WTC11 (cell line): ENCODE data around the gene ADAT1. TPM values are rescaled to one million over a fixed set of nuclear protein-coding genes. Genes with fewer than 3 reads are reported as not detected.

Experiments used
- ATAC-seq: fragments of 200-7000 bp; cut with Tn5 transposase; 2 replicates; pipeline ENCODE4 v1.10.0; 2021; ENCODE audit warnings: mild to moderate bottlenecking, moderate library complexity
- CTCF ChIA-PET: fragments of 300-600 bp; sonication (Branson Sonifier 250); formaldehyde crosslinking; loops from one replicate; lab custom pipeline; 2021; ENCODE audit warnings: antibody characterized with exemption; lab: Charles Lee
- POLR2A ChIA-PET: fragments of 350-600 bp; sonication (Branson Sonifier 250); formaldehyde crosslinking; loops from one replicate; lab custom pipeline; 2021; ENCODE audit warnings: antibody characterized with exemption; lab: Charles Lee
- DNase-seq: peaks from one replicate; pipeline ENCODE4 v3.0.0; 2021; ENCODE audit warnings: low spot score
- H3K27ac Mint-ChIP-seq: 2 replicates; pipeline ENCODE4 v1.8.0; 2021; ENCODE audit warnings: mixed read lengths
- H3K27me3 Mint-ChIP-seq: 2 replicates; pipeline ENCODE4 v1.8.0; 2021; ENCODE audit warnings: low read depth, mild to moderate bottlenecking, moderate library complexity, mixed read lengths
- H3K36me3 Mint-ChIP-seq: 2 replicates; pipeline ENCODE4 v1.8.0; 2021; ENCODE audit warnings: mixed read lengths
- H3K4me1 Mint-ChIP-seq: 2 replicates; pipeline ENCODE4 v1.8.0; 2022; ENCODE audit warnings: mixed read lengths
- H3K4me3 Mint-ChIP-seq: 2 replicates; pipeline ENCODE4 v1.8.0; 2021; ENCODE audit warnings: mild to moderate bottlenecking, moderate library complexity, mixed read lengths
- H3K9me3 Mint-ChIP-seq: 2 replicates; pipeline ENCODE4 v1.8.0; 2021; ENCODE audit warnings: mixed read lengths
- ATF1 ChIP-seq: sonication (generic); formaldehyde crosslinking; IDR thresholded peaks from 2 replicates; pipeline ENCODE4 v1.8.1; 2023; ENCODE audit warnings: mild to moderate bottlenecking, moderate library complexity, missing genetic modification reagents
- ETV6 ChIP-seq: sonication (generic); formaldehyde crosslinking; IDR thresholded peaks from 2 replicates; pipeline ENCODE4 v1.8.1; 2022; ENCODE audit warnings: mild to moderate bottlenecking, missing genetic modification reagents
- GABPB1 ChIP-seq: sonication (generic); formaldehyde crosslinking; IDR thresholded peaks from 2 replicates; pipeline ENCODE4 v1.8.1; 2023; ENCODE audit warnings: mild to moderate bottlenecking, missing genetic modification reagents
- IRF2 ChIP-seq: sonication (generic); formaldehyde crosslinking; IDR thresholded peaks from 2 replicates; pipeline ENCODE4 v1.8.0; 2022; ENCODE audit warnings: low read depth, missing genetic modification reagents, borderline replicate concordance
- MYBL2 ChIP-seq: sonication (generic); formaldehyde crosslinking; IDR thresholded peaks from 2 replicates; pipeline ENCODE4 v1.8.1; 2023; ENCODE audit warnings: mild to moderate bottlenecking, moderate library complexity, missing genetic modification reagents
- NR1H2 ChIP-seq: sonication (generic); formaldehyde crosslinking; IDR thresholded peaks from 2 replicates; pipeline ENCODE4 v1.9.0; 2021; ENCODE audit warnings: mild to moderate bottlenecking, moderate library complexity, missing genetic modification reagents
- PRRX2 ChIP-seq: fragments of 250-450 bp; sonication (Bioruptor Pico); IDR thresholded peaks from 2 replicates; pipeline ENCODE4 v1.8.0; 2021; ENCODE audit warnings: mild to moderate bottlenecking
- RELA ChIP-seq: sonication (generic); formaldehyde crosslinking; IDR thresholded peaks from 2 replicates; pipeline ENCODE4 v1.8.1; 2022; ENCODE audit warnings: missing genetic modification reagents, mild to moderate bottlenecking, borderline replicate concordance
- SMAD4 ChIP-seq: sonication (generic); formaldehyde crosslinking; IDR thresholded peaks from 2 replicates; pipeline ENCODE4 v1.8.0; 2022; ENCODE audit warnings: mild to moderate bottlenecking, missing genetic modification reagents
- SOX15 ChIP-seq: fragments of 250-450 bp; sonication (Bioruptor Pico); IDR thresholded peaks from 2 replicates; pipeline ENCODE4 v1.9.0; 2021; ENCODE audit warnings: mild to moderate bottlenecking
- SP1 ChIP-seq: sonication (generic); formaldehyde crosslinking; conservative IDR thresholded peaks from 2 replicates; pipeline ENCODE4 v1.8.1; 2022; ENCODE audit warnings: missing genetic modification reagents
- TCF7 ChIP-seq: sonication (generic); formaldehyde crosslinking; IDR thresholded peaks from 2 replicates; pipeline ENCODE4 v1.8.0; 2022; ENCODE audit warnings: mild to moderate bottlenecking, low read depth, missing genetic modification reagents, moderate library complexity
- ZNF138 ChIP-seq: sonication (generic); formaldehyde crosslinking; conservative IDR thresholded peaks from 2 replicates; pipeline ENCODE4 v1.8.1; 2022; ENCODE audit warnings: mild to moderate bottlenecking, moderate library complexity, missing genetic modification reagents
- ZNF396 ChIP-seq: fragments of 250-450 bp; sonication (Bioruptor Pico); IDR thresholded peaks from 2 replicates; pipeline ENCODE4 v1.8.0; 2021; ENCODE audit warnings: mild to moderate bottlenecking, moderate library complexity, borderline replicate concordance
- total RNA-seq: library from RNA; stranded (reverse); gene quantifications from 3 replicates; pipeline ENCODE4 v1.2.3, GENCODE V29; 2021
- TF ChIP-seq, protein P1 (sequence below): fragments of 250-450 bp; sonication (Bioruptor Pico); IDR thresholded peaks from 2 replicates; pipeline ENCODE4 v1.8.0; 2021; ENCODE audit warnings: mild to moderate bottlenecking
- TF ChIP-seq, protein P2 (sequence below): sonication (generic); formaldehyde crosslinking; IDR thresholded peaks from 2 replicates; pipeline ENCODE4 v1.8.1; 2023; ENCODE audit warnings: mild to moderate bottlenecking, missing genetic modification reagents, moderate library complexity
- TF ChIP-seq, protein P3 (sequence below): sonication (generic); formaldehyde crosslinking; IDR thresholded peaks from 2 replicates; pipeline ENCODE4 v1.8.0; 2022; ENCODE audit warnings: mild to moderate bottlenecking, missing genetic modification reagents
- TF ChIP-seq, protein P4 (sequence below): sonication (generic); formaldehyde crosslinking; IDR thresholded peaks from 2 replicates; pipeline ENCODE4 v1.8.1; 2022; ENCODE audit warnings: low read depth, missing genetic modification reagents, borderline replicate concordance
- TF ChIP-seq, protein P5 (sequence below): fragments of 250-450 bp; sonication (Bioruptor Pico); IDR thresholded peaks from 2 replicates; pipeline ENCODE4 v1.9.0; 2021; ENCODE audit warnings: mild to moderate bottlenecking, borderline replicate concordance
- TF ChIP-seq, protein P6 (sequence below): fragments of 250-450 bp; sonication (Bioruptor Pico); IDR thresholded peaks from 2 replicates; pipeline ENCODE4 v1.9.0; 2021; ENCODE audit warnings: mild to moderate bottlenecking

Gene ADAT1
- total RNA-seq, 1 experiment from 2014 or later = 46.0 TPM

DNA sequence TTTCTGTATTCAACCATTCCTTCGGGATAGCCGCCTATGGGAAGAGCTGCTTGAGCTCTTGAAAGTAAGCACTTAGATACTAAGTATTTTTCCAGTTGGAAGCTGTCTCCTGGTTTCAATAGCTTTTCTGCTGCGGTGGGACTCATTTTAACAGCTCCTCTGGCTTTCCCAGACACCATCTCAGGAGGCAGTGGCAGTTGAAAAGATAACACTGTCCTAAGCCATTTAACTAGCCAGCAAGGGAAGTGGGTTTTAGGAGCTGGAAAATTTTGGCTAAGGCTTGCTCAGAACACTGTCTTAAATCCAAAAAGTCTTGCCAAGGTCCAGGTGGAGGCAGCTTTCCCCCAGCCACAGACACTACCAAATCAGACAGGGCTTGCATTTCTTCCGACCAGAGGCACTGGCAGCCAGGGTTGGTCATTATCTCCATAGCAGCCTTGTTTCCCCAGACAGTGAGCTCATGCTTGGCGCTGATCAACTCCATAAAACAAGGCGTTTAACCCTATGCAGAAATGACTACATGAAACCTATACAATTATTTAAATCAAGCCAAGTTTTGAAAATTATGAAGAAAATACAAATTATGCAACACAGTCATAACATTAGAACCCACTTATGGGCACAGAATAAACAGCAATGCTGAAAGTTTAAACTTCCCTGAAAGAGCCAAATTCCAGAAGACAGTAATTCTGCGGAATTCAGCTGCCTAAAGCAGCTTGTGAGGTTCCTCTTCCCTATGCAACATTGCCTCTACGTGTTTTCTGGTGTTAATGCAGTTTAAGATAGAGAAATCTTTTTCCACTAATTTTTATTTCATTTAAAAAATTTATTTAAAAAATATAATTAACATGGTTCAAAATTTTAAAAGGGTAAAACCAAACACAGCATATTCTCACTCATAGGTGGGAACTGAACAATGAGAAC lies 31.9 kb downstream of the ADAT1 start:
- Mint-ChIP-seq H3K4me3 (no peak overlapping the region), H3K4me1 (peaks cover 52% of the 10 kb centered on the region), H3K27ac (peak overlapping the region; percentile 86), H3K36me3 (no peaks in the 10 kb centered on the region), H3K9me3 (no peaks in the 10 kb centered on the region), H3K27me3 (no peaks in the 10 kb centered on the region)
- TF ChIP-seq, protein P1, sequence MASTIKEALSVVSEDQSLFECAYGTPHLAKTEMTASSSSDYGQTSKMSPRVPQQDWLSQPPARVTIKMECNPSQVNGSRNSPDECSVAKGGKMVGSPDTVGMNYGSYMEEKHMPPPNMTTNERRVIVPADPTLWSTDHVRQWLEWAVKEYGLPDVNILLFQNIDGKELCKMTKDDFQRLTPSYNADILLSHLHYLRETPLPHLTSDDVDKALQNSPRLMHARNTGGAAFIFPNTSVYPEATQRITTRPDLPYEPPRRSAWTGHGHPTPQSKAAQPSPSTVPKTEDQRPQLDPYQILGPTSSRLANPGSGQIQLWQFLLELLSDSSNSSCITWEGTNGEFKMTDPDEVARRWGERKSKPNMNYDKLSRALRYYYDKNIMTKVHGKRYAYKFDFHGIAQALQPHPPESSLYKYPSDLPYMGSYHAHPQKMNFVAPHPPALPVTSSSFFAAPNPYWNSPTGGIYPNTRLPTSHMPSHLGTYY (CRISPR knock-in tag) = no peak
- TF ChIP-seq MYBL2 (no peak), TCF7 (CRISPR knock-in tag) (no peak), ETV6 (CRISPR knock-in tag) (no peak), NR1H2 (CRISPR knock-in tag) (no peak), PRRX2 (no peak), ZNF396 (CRISPR knock-in tag) (no peak)
- TF ChIP-seq, protein P2, sequence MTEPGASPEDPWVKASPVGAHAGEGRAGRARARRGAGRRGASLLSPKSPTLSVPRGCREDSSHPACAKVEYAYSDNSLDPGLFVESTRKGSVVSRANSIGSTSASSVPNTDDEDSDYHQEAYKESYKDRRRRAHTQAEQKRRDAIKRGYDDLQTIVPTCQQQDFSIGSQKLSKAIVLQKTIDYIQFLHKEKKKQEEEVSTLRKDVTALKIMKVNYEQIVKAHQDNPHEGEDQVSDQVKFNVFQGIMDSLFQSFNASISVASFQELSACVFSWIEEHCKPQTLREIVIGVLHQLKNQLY (CRISPR knock-in tag) = no peak
- ATAC-seq (no peak), DNase-seq (no peak)
- ChIA-PET POLR2A (interaction anchor here (0.8 to 1.1 kb wide), 2 partner anchors 16 to 74 kb away, joined by 3 to 5 read pairs; no protein-coding TSS in a partner anchor), CTCF (interaction anchor here (0.6 to 1.7 kb wide), 12 partner anchors 10 to 410 kb away, joined by 3 to 18 read pairs (median 4); partner anchors contain the start of genes CHST6, GABARAPL2 and TMEM170A)

DNA sequence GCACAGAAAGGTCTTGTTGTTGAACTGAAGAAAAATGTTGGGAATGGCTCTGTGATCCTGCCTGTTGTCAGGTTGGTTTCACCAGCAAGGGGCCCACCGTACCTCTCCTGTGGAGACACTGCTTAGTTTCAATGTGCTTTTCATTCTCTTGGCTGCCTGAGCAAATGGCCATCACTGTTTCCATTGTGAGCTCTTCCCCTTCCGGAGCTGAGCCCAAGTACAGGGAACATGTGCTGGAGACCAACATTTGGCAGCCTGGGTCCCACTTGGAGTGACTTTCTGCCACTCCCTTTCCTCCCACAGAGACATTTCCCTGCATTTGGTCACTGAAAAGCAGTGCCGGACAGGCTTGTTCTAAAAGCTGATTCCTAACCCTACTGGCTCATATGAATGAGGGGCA lies 33.8 kb downstream of the ADAT1 start:
- Mint-ChIP-seq H3K36me3 (no peaks in the 10 kb centered on the region), H3K4me3 (no peak overlapping the region), H3K27me3 (no peaks in the 10 kb centered on the region), H3K9me3 (no peaks in the 10 kb centered on the region), H3K27ac (peak overlapping the region; percentile 82), H3K4me1 (peaks cover 40% of the 10 kb centered on the region)
- ATAC-seq (no peak), DNase-seq (no peak)
- ChIA-PET POLR2A (no interaction called here), CTCF (interaction anchor here (0.9 to 1.0 kb wide), 2 partner anchors 39 to 124 kb away, joined by 3 to 4 read pairs; no protein-coding TSS in a partner anchor)
- TF ChIP-seq, protein P3, sequence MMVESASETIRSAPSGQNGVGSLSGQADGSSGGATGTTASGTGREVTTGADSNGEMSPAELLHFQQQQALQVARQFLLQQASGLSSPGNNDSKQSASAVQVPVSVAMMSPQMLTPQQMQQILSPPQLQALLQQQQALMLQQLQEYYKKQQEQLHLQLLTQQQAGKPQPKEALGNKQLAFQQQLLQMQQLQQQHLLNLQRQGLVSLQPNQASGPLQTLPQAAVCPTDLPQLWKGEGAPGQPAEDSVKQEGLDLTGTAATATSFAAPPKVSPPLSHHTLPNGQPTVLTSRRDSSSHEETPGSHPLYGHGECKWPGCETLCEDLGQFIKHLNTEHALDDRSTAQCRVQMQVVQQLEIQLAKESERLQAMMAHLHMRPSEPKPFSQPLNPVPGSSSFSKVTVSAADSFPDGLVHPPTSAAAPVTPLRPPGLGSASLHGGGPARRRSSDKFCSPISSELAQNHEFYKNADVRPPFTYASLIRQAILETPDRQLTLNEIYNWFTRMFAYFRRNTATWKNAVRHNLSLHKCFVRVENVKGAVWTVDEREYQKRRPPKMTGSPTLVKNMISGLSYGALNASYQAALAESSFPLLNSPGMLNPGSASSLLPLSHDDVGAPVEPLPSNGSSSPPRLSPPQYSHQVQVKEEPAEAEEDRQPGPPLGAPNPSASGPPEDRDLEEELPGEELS (CRISPR knock-in tag) = no peak
- TF ChIP-seq, protein P4, sequence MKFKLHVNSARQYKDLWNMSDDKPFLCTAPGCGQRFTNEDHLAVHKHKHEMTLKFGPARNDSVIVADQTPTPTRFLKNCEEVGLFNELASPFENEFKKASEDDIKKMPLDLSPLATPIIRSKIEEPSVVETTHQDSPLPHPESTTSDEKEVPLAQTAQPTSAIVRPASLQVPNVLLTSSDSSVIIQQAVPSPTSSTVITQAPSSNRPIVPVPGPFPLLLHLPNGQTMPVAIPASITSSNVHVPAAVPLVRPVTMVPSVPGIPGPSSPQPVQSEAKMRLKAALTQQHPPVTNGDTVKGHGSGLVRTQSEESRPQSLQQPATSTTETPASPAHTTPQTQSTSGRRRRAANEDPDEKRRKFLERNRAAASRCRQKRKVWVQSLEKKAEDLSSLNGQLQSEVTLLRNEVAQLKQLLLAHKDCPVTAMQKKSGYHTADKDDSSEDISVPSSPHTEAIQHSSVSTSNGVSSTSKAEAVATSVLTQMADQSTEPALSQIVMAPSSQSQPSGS = no peak
- no peak for TF ChIP-seq ZNF138 (CRISPR knock-in tag)
- TF ChIP-seq, protein P5, sequence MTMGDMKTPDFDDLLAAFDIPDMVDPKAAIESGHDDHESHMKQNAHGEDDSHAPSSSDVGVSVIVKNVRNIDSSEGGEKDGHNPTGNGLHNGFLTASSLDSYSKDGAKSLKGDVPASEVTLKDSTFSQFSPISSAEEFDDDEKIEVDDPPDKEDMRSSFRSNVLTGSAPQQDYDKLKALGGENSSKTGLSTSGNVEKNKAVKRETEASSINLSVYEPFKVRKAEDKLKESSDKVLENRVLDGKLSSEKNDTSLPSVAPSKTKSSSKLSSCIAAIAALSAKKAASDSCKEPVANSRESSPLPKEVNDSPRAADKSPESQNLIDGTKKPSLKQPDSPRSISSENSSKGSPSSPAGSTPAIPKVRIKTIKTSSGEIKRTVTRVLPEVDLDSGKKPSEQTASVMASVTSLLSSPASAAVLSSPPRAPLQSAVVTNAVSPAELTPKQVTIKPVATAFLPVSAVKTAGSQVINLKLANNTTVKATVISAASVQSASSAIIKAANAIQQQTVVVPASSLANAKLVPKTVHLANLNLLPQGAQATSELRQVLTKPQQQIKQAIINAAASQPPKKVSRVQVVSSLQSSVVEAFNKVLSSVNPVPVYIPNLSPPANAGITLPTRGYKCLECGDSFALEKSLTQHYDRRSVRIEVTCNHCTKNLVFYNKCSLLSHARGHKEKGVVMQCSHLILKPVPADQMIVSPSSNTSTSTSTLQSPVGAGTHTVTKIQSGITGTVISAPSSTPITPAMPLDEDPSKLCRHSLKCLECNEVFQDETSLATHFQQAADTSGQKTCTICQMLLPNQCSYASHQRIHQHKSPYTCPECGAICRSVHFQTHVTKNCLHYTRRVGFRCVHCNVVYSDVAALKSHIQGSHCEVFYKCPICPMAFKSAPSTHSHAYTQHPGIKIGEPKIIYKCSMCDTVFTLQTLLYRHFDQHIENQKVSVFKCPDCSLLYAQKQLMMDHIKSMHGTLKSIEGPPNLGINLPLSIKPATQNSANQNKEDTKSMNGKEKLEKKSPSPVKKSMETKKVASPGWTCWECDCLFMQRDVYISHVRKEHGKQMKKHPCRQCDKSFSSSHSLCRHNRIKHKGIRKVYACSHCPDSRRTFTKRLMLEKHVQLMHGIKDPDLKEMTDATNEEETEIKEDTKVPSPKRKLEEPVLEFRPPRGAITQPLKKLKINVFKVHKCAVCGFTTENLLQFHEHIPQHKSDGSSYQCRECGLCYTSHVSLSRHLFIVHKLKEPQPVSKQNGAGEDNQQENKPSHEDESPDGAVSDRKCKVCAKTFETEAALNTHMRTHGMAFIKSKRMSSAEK = no peak
- no peak for TF ChIP-seq ETV6 (CRISPR knock-in tag)
- TF ChIP-seq ATF1 (CRISPR knock-in tag) = no peak
- no peak for TF ChIP-seq SMAD4 (CRISPR knock-in tag)
- TF ChIP-seq SP1 = no peak
- TF ChIP-seq RELA (CRISPR knock-in tag) = no peak
- TF ChIP-seq IRF2 (CRISPR knock-in tag) = no peak
- TF ChIP-seq ZNF396 (CRISPR knock-in tag) = no peak
- TF ChIP-seq GABPB1 (CRISPR knock-in tag) = no peak
- TF ChIP-seq, protein P6, sequence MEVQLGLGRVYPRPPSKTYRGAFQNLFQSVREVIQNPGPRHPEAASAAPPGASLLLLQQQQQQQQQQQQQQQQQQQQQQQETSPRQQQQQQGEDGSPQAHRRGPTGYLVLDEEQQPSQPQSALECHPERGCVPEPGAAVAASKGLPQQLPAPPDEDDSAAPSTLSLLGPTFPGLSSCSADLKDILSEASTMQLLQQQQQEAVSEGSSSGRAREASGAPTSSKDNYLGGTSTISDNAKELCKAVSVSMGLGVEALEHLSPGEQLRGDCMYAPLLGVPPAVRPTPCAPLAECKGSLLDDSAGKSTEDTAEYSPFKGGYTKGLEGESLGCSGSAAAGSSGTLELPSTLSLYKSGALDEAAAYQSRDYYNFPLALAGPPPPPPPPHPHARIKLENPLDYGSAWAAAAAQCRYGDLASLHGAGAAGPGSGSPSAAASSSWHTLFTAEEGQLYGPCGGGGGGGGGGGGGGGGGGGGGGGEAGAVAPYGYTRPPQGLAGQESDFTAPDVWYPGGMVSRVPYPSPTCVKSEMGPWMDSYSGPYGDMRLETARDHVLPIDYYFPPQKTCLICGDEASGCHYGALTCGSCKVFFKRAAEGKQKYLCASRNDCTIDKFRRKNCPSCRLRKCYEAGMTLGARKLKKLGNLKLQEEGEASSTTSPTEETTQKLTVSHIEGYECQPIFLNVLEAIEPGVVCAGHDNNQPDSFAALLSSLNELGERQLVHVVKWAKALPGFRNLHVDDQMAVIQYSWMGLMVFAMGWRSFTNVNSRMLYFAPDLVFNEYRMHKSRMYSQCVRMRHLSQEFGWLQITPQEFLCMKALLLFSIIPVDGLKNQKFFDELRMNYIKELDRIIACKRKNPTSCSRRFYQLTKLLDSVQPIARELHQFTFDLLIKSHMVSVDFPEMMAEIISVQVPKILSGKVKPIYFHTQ = no peak
- TF ChIP-seq NR1H2 (CRISPR knock-in tag) = no peak
- no peak for TF ChIP-seq SOX15 (CRISPR knock-in tag)
